Thyroid gland (tissue), 4 donors: ENCODE data around the gene SH3RF3.

Source experiments
- POLR2A ChIP-seq, 2 donors: fragments of 450-650 bp; IDR thresholded peaks; one replicate each; pipeline ENCODE4 v1.6.1; 2017; ENCODE audit warnings: antibody characterized with exemption in 2 of 2, mild to moderate bottlenecking in 2 of 2, moderate library complexity in 1 of 2
- TF ChIP-seq, protein P1 (sequence below), 6 experiments: fragments of 200-600 bp in 3 of 6; fragments of 450-650 bp in 3 of 6; sonication (generic) in 3 of 6; IDR thresholded peaks; one replicate each; pipeline ENCODE4 v1.5.1; 2016 to 2019; ENCODE audit warnings: antibody characterized with exemption in 6 of 6, mild to moderate bottlenecking in 2 of 6, inconsistent platforms in 1 of 6, moderate library complexity in 1 of 6

DNA sequence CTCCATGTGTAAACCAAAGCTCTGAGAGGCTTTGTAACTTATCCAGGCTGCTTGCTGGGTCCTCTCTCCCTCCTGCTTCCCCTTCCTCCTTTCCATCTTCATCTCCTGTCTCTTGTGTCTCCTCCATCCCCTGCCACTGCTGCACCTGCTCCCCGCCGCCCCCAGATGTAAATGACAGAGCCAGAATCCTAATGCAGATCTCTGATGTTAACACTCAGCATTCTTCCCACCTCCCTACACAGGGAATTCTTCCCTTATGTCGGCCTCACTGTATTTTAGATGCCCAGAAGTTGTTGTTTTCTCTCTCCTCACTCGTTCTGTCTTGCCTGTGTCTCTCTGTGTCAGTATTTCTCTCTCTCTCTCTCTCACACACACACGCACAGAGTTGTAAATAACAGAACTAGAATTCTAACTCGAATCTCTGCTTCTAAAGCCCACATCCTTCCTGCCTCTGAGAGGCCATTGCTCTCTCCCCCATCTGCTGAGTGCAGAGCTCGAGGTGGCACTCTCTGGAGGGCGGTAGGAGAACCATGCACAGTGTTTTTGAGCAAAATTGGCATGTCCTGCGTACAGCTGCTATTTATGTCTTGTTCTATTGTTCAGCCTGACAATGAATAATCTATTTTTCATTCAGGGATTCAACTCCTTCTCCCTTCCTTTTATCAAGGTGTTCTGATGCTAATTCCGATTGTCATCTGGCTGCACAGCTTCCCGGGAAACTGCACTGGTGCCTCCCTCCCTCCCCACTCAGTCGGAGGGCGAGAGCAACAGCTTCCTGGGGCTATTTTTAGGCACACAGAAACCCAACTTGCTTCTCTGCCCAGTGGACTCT lies 219.9 kb downstream of the SH3RF3 start:
- no peak for TF ChIP-seq POLR2A (IDR thresholded peaks at IDR 0.05)
- TF ChIP-seq, protein P1, sequence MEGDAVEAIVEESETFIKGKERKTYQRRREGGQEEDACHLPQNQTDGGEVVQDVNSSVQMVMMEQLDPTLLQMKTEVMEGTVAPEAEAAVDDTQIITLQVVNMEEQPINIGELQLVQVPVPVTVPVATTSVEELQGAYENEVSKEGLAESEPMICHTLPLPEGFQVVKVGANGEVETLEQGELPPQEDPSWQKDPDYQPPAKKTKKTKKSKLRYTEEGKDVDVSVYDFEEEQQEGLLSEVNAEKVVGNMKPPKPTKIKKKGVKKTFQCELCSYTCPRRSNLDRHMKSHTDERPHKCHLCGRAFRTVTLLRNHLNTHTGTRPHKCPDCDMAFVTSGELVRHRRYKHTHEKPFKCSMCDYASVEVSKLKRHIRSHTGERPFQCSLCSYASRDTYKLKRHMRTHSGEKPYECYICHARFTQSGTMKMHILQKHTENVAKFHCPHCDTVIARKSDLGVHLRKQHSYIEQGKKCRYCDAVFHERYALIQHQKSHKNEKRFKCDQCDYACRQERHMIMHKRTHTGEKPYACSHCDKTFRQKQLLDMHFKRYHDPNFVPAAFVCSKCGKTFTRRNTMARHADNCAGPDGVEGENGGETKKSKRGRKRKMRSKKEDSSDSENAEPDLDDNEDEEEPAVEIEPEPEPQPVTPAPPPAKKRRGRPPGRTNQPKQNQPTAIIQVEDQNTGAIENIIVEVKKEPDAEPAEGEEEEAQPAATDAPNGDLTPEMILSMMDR (IDR thresholded peaks at IDR 0.05) = no peak
